HG03175 (cell line): ENCODE data around the gene TIMM10B.

Source experiments
- ATAC-seq: cut with Tn5 transposase; IDR thresholded peaks from one replicate; pipeline ENCODE4 v1.9.1; 2021; ENCODE audit warnings: mild to moderate bottlenecking, moderate library complexity; ENCODE audit not compliant: unreplicated experiment

The TIMM10B gene

GRCh38 chr11:6481012-6481923 lies at the start of gene TIMM10B, which contains the start of gene ARFIP2:
TIMM10B (plus strand) TSS chr11:6481501; CDS start chr11:6481517, 16 bp downstream.
ARFIP2 (minus strand) TSS chr11:6481331; CDS start chr11:6480421, 910 bp downstream.
- peak; percentile 99 for ATAC-seq

- no peak for ATAC-seq
Measured at GRCh38 chr11:6431861-6432260, 49.4 kb upstream of the TIMM10B start.

GRCh38 chr11:6433998-6434660 lies 47.2 kb upstream of the TIMM10B start:
- ATAC-seq, result no peak

GRCh38 chr11:6437423-6437822 lies 43.9 kb upstream of the TIMM10B start:
- ATAC-seq, result no peak

- ATAC-seq, result no peak
Measured at GRCh38 chr11:6437993-6438392, 43.3 kb upstream of the TIMM10B start.

GRCh38 chr11:6438979-6439571 lies 42.2 kb upstream of the TIMM10B start:
- ATAC-seq, result no peak

- ATAC-seq, result no peak
Measured at GRCh38 chr11:6440906-6441358, 40.4 kb upstream of the TIMM10B start, which contains the start of gene HPX. HPX (minus strand) TSS chr11:6440987; CDS start chr11:6440963, 24 bp downstream.

GRCh38 chr11:6442441-6442840 lies 38.9 kb upstream of the TIMM10B start:
- ATAC-seq, result no peak

- ATAC-seq, result peak; percentile 73
Measured at GRCh38 chr11:6443269-6444003, 37.9 kb upstream of the TIMM10B start.

- ATAC-seq, result no peak
Measured at GRCh38 chr11:6448574-6448973, 32.7 kb upstream of the TIMM10B start.

- no peak for ATAC-seq
Measured at GRCh38 chr11:6452219-6452618, 29.1 kb upstream of the TIMM10B start.

GRCh38 chr11:6453152-6453551 lies 28.1 kb upstream of the TIMM10B start:
- no peak for ATAC-seq

GRCh38 chr11:6455070-6455469 lies 26.2 kb upstream of the TIMM10B start:
- ATAC-seq, result no peak

- ATAC-seq, result no peak
Measured at GRCh38 chr11:6456361-6457073, 24.8 kb upstream of the TIMM10B start.

- no peak for ATAC-seq
Measured at GRCh38 chr11:6457581-6458320, 23.6 kb upstream of the TIMM10B start.

- no peak for ATAC-seq
Measured at GRCh38 chr11:6458352-6459098, 22.8 kb upstream of the TIMM10B start.

GRCh38 chr11:6459099-6459450 lies 22.2 kb upstream of the TIMM10B start:
- no peak for ATAC-seq

GRCh38 chr11:6468712-6469495 lies 12.4 kb upstream of the TIMM10B start:
- no peak for ATAC-seq
